B cell (primary cell): ENCODE results near the gene HACD2. TPM values are rescaled to one million over a fixed set of nuclear protein-coding genes. Genes with fewer than 3 reads are reported as not detected.

Source experiments
- ATAC-seq: fragments of 200-7000 bp; cut with Tn5 transposase; one replicate; pipeline ENCODE4 v1.10.0; 2021; ENCODE audit warnings: low read depth, mild to moderate bottlenecking, moderate number of reproducible peaks, moderate library complexity
- CTCF ChIA-PET: fragments of 350-600 bp; sonication (Branson Sonifier 250); formaldehyde crosslinking; loops from one replicate; lab custom pipeline; 2021; ENCODE audit warnings: antibody characterized with exemption, inconsistent platforms; lab: Charles Lee
- POLR2A ChIA-PET: fragments of 350-600 bp; sonication (Branson Sonifier 250); formaldehyde crosslinking; loops from one replicate; lab custom pipeline; 2021; ENCODE audit warnings: antibody characterized with exemption; lab: Charles Lee
- DNase-seq: peaks from one replicate; pipeline ENCODE4 v3.0.0; 2013
- H2AFZ ChIP-seq: 2 replicates; pipeline ENCODE4 v1.6.1; 2012; ENCODE audit warnings: mild to moderate bottlenecking, low read depth, low read length; ENCODE audit not compliant: insufficient read depth, poor library complexity, severe bottlenecking
- H3K27ac ChIP-seq, 2 donors: 1 replicate in 1 of 2; 2 replicates in 1 of 2; pipeline ENCODE4 v1.5.1; 2012 to 2013; ENCODE audit warnings: low read length in 2 of 2, mild to moderate bottlenecking in 2 of 2, moderate library complexity in 1 of 2
- H3K27me3 ChIP-seq, 4 experiments: fragments of 200-600 bp in 1 of 4; sonication (generic) in 1 of 4; replicated peaks in 1 of 4; 1 replicate in 2 of 4; 2 replicates in 2 of 4; pipeline versions ENCODE4 v1.6.1 to v1.7.0; 2013 to 2016; ENCODE audit warnings: low read length in 3 of 4, mild to moderate bottlenecking in 2 of 4, mixed read lengths in 1 of 4, moderate library complexity in 1 of 4; ENCODE audit not compliant: insufficient read depth in 4 of 4, control insufficient read depth in 3 of 4; ENCODE audit errors: control extremely low read depth in 1 of 4
- H3K36me3 ChIP-seq, 2 experiments: replicated peaks in 1 of 2; 1 replicate in 1 of 2; 2 replicates in 1 of 2; pipeline versions ENCODE4 v1.6.1 to v1.7.1; 2013; ENCODE audit warnings: low read length in 1 of 2; ENCODE audit not compliant: insufficient read depth in 2 of 2, control insufficient read depth in 1 of 2; ENCODE audit errors: control extremely low read depth in 1 of 2, extremely low read depth in 1 of 2
- H3K4me1 ChIP-seq, 2 donors: fragments of 200-600 bp in 1 of 2; sonication (generic) in 1 of 2; 1 replicate in 1 of 2; 2 replicates in 1 of 2; pipeline versions ENCODE4 v1.5.1 to v1.6.1; 2013 to 2017; ENCODE audit warnings: low read length in 2 of 2; ENCODE audit not compliant: control insufficient read depth in 2 of 2, insufficient read depth in 2 of 2
- H3K4me2 ChIP-seq: replicated peaks from 2 replicates; pipeline ENCODE3; 2012; ENCODE audit warnings: mild to moderate bottlenecking, low read depth, low read length; ENCODE audit not compliant: poor library complexity, severe bottlenecking
- H3K4me3 ChIP-seq, 5 experiments: fragments of 200-600 bp in 1 of 5; sonication (generic) in 1 of 5; 1 replicate in 3 of 5; 2 replicates in 2 of 5; pipeline versions ENCODE4 v1.5.1 to v1.7.0; 2011 to 2016; ENCODE audit warnings: low read length in 4 of 5, mild to moderate bottlenecking in 4 of 5, low read depth in 2 of 5, control low read depth in 1 of 5, moderate library complexity in 1 of 5; ENCODE audit not compliant: insufficient read depth in 1 of 5; ENCODE audit errors: control extremely low read depth in 1 of 5, extremely low read depth in 1 of 5
- H3K79me2 ChIP-seq: fragments of 200-600 bp; sonication (generic); one replicate; pipeline ENCODE4 v1.6.0; 2016; ENCODE audit warnings: low read length; ENCODE audit not compliant: control insufficient read depth, insufficient read depth
- H3K9ac ChIP-seq: fragments of 200-600 bp; sonication (generic); 2 replicates; pipeline ENCODE4 v1.6.1; 2017; ENCODE audit warnings: mild to moderate bottlenecking, low read length, moderate library complexity
- H3K9me3 ChIP-seq, 3 donors: one replicate each; pipeline versions ENCODE4 v1.6.1 to v1.7.1; 2013; ENCODE audit warnings: low read length in 2 of 3; ENCODE audit not compliant: control insufficient read depth in 2 of 3, insufficient read depth in 1 of 3; ENCODE audit errors: control extremely low read depth in 1 of 3
- H4K20me1 ChIP-seq: 2 replicates; pipeline ENCODE4 v1.6.0; 2012; ENCODE audit warnings: mild to moderate bottlenecking, low read length; ENCODE audit not compliant: insufficient read depth, control insufficient read depth, poor library complexity, severe bottlenecking
- H3K27ac Mint-ChIP-seq: one replicate; pipeline ENCODE4 v1.8.0; 2021; ENCODE audit warnings: mixed read lengths
- H3K27me3 Mint-ChIP-seq: one replicate; pipeline ENCODE4 v1.8.0; 2021; ENCODE audit warnings: mixed read lengths
- H3K4me1 Mint-ChIP-seq: one replicate; pipeline ENCODE4 v1.8.0; 2021; ENCODE audit warnings: mixed read lengths
- H3K4me3 Mint-ChIP-seq: one replicate; pipeline ENCODE4 v1.8.0; 2021; ENCODE audit warnings: mixed read lengths
- H3K9me3 Mint-ChIP-seq: one replicate; pipeline ENCODE4 v1.8.0; 2022; ENCODE audit warnings: mixed read lengths; ENCODE audit not compliant: insufficient read depth
- EZH2 ChIP-seq: IDR thresholded peaks from 2 replicates; pipeline ENCODE4 v1.6.1; 2012; ENCODE audit warnings: borderline replicate concordance, low read depth, mild to moderate bottlenecking, moderate library complexity, low read length; ENCODE audit not compliant: insufficient read depth, poor library complexity, severe bottlenecking
- WGBS: methylation state at CpG from one replicate; pipeline ENCODE4 v1.1.5; 2013; ENCODE audit warnings: missing lambda C conversion rate; ENCODE audit not compliant: insufficient coverage; 5-methylcytosine and 5-hydroxymethylcytosine counted together
- intact Hi-C: fragments of 100-400 bp; cut with micrococcal nuclease; formaldehyde crosslinking; loops from one replicate; pipeline ENCODE4 v1.10.0; 2022
- polyA plus RNA-seq: library from polyadenylated mRNA; depleted of rRNA; stranded (reverse); fragments of >200 nt; gene quantifications from 2 replicates; pipeline ENCODE4 v1.2.3, GENCODE V29; 2012
- total RNA-seq, 2 donors: library from RNA; stranded (reverse); fragments of 120-200 nt in 1 of 2; gene quantifications; 1 replicate in 1 of 2; 2 replicates in 1 of 2; pipeline versions ENCODE4 v1.2.3 to v1.2.4, GENCODE V29; 2013 to 2022
- TF ChIP-seq, protein P1 (sequence below): fragments of 200-600 bp; IDR thresholded peaks from one replicate; pipeline ENCODE4 v1.8.0; 2022; ENCODE audit warnings: antibody characterized with exemption, mild to moderate bottlenecking

HACD2 gene
- total and polyA plus RNA-seq, 2 donors (not counting 1 experiment from before 2014, with no cell fraction given): 14.5 to 30.7 TPM

- Histone ChIP-seq H3K9me3 (no peaks in the 10 kb centered on the region), H3K27me3 (no peaks in the 10 kb centered on the region), H3K79me2 (peaks cover 41% of the 10 kb centered on the region), H3K4me2 (no peak overlapping the region), H4K20me1 (peaks cover 5% of the 10 kb centered on the region), H3K27ac (no peak overlapping the region), H3K36me3 (peaks cover 0 to 9% of the 10 kb centered on the region in 2 experiments), H3K4me1 (peaks cover 19 to 24% of the 10 kb centered on the region in 2 donors), H3K4me3 (no peak overlapping the region), H3K9ac (no peak overlapping the region), H2AFZ (no peak overlapping the region)
- ChIA-PET POLR2A (no interaction called here), CTCF (interaction anchor here (0.8 to 3.8 kb wide), 2 partner anchors 11 kb away, joined by 3 to 31 read pairs; no protein-coding TSS in a partner anchor)
- ATAC-seq (no peak), DNase-seq (no peak)
- Mint-ChIP-seq H3K9me3 (no peaks in the 10 kb centered on the region), H3K27ac (no peak overlapping the region), H3K27me3 (no peaks in the 10 kb centered on the region), H3K4me3 (no peak overlapping the region), H3K4me1 (peaks cover 33% of the 10 kb centered on the region)
- WGBS: no CpG with 5 or more reads among the region's 4 CpGs
- no peak for TF ChIP-seq EZH2
- TF ChIP-seq, protein P1, sequence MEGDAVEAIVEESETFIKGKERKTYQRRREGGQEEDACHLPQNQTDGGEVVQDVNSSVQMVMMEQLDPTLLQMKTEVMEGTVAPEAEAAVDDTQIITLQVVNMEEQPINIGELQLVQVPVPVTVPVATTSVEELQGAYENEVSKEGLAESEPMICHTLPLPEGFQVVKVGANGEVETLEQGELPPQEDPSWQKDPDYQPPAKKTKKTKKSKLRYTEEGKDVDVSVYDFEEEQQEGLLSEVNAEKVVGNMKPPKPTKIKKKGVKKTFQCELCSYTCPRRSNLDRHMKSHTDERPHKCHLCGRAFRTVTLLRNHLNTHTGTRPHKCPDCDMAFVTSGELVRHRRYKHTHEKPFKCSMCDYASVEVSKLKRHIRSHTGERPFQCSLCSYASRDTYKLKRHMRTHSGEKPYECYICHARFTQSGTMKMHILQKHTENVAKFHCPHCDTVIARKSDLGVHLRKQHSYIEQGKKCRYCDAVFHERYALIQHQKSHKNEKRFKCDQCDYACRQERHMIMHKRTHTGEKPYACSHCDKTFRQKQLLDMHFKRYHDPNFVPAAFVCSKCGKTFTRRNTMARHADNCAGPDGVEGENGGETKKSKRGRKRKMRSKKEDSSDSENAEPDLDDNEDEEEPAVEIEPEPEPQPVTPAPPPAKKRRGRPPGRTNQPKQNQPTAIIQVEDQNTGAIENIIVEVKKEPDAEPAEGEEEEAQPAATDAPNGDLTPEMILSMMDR: no peak
- intact Hi-C loops: no loop called here
Measured at GRCh38 chr3:123571264-123571972, 13.4 kb downstream of the HACD2 start.

DNA sequence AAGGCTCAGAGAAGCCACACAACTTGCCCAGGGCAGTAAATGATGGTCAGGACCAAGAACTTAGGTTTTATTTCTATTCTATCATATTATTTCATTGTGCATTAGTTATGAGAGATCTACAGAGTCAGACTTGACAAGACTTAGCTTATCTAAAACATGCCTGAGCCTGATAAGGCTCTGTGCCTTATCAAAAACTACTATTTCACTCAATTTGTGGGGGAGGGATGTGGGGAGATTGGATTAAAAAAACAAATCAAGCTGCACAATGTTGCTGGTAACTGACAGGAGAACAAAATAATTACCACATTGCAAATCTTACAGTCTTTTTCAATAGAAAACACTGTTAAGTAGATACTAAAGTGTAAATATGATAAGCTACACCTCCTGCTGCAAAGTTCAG, 16.0 kb downstream of the HACD2 start:
- intact Hi-C loops: no loop called here
- peaks cover 6 to 9% of the 10 kb centered on the region in 2 donors for H3K4me1 ChIP-seq
- H3K27me3 Mint-ChIP-seq: no peaks in the 10 kb centered on the region
- H2AFZ ChIP-seq: no peak overlapping the region
- H4K20me1 ChIP-seq: peaks cover 5% of the 10 kb centered on the region
- ChIA-PET CTCF (interaction anchor here (2.9 kb wide), 1 partner anchor 10 kb away, joined by 20 read pairs; no protein-coding TSS in a partner anchor), POLR2A (no interaction called here)
- peaks cover 38% of the 10 kb centered on the region for H3K79me2 ChIP-seq
- H3K4me2 ChIP-seq: no peak overlapping the region
- H3K9me3 Mint-ChIP-seq: no peaks in the 10 kb centered on the region
- H3K36me3 ChIP-seq: peaks cover 0 to 11% of the 10 kb centered on the region in 2 experiments
- no peaks in the 10 kb centered on the region for H3K27me3 ChIP-seq
- peaks cover 21% of the 10 kb centered on the region for H3K4me1 Mint-ChIP-seq
- TF ChIP-seq, protein P1: no peak
- TF ChIP-seq EZH2: no peak
- no peak overlapping the region for H3K27ac ChIP-seq
- H3K9ac ChIP-seq: no peak overlapping the region
- H3K4me3 ChIP-seq: no peak overlapping the region
- DNase-seq: no peak
- ATAC-seq: no peak
- no peaks in the 10 kb centered on the region for H3K9me3 ChIP-seq
- H3K4me3 Mint-ChIP-seq: no peak overlapping the region
- H3K27ac Mint-ChIP-seq: no peak overlapping the region
